ENCODE data around the gene NTHL1.
"Not testable (repeated sequence)": the region's sequence is repeated elsewhere in the genome, so short reads cannot be mapped to it uniquely, and the experiment has no call there.

Gene NTHL1

GRCh38 chr16:2019518-2019920 lies 28.1 kb downstream of the NTHL1 start, which contains the start of gene NPW:
Gene NPW (plus strand): TSS chr16:2019785.
- Histone ChIP-seq H3K27ac (no peak within 1 kb of the TSS), H3K27me3 (replicated peaks) (peaks cover 13% of the 10 kb centered on the region), H3K4me3 (ENCODE audit: low read depth, low read length) (peak within 1 kb of the TSS; percentile 39), H3K36me3 (replicated peaks) (no peaks in the 10 kb centered on the region)
- DNase-seq = no peak
- TF ChIP-seq, protein P1, sequence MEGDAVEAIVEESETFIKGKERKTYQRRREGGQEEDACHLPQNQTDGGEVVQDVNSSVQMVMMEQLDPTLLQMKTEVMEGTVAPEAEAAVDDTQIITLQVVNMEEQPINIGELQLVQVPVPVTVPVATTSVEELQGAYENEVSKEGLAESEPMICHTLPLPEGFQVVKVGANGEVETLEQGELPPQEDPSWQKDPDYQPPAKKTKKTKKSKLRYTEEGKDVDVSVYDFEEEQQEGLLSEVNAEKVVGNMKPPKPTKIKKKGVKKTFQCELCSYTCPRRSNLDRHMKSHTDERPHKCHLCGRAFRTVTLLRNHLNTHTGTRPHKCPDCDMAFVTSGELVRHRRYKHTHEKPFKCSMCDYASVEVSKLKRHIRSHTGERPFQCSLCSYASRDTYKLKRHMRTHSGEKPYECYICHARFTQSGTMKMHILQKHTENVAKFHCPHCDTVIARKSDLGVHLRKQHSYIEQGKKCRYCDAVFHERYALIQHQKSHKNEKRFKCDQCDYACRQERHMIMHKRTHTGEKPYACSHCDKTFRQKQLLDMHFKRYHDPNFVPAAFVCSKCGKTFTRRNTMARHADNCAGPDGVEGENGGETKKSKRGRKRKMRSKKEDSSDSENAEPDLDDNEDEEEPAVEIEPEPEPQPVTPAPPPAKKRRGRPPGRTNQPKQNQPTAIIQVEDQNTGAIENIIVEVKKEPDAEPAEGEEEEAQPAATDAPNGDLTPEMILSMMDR (IDR thresholded peaks at IDR 0.05; ENCODE audit: low read depth, low read length, missing control alignments) = no peak
- in situ Hi-C loops (cut with HindIII; ENCODE audit: low pct_ligation_motif_present, low sequenced_read_pairs) = no loop called here

DNA sequence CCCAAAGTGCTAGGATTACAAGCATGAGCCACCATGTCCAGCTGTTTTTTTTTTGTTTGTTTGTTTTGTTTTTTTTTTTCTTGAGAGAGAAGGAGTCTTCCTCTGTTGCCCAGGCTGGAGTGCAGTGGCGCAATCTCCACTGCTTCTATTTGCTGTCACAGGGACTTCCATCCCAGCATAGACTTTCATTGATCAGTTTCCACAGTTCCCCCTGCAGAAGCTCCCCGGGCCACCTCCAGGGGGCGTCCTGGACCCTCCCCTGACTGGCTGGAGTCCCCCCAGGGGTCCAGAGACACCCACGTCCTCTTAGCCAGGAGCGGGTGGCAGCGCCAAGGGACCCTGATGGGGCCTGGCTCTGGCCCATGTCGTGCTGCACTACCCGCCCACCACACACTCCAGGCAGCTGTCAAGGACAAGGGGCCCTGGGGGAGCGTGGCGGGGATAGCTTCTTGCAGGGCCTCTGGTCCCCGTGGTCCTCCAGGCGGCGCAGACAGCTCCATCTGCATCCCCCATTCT lies 31.2 kb downstream of the NTHL1 start:
- H3K27ac ChIP-seq = no peak overlapping the region
- in situ Hi-C loops (cut with HindIII; ENCODE audit: low pct_ligation_motif_present, low sequenced_read_pairs) = no loop called here

DNA sequence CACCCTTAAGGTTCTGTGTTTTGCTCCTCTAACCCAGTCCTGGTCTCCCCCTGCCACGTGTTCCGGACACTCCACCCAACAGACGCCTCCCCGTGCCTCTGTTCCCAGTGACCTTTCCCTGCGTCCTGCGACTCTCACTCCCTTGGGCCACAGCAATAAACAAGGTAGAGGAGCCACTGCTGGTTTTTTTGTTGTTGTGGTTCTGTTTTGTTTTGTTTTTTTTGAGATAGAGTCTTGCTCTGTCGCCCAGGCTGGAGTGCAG lies 31.8 kb downstream of the NTHL1 start:
- TF ChIP-seq, protein P1 (IDR thresholded peaks at IDR 0.05; ENCODE audit: low read depth, low read length, missing control alignments) = no peak
- in situ Hi-C loops (cut with HindIII; ENCODE audit: low pct_ligation_motif_present, low sequenced_read_pairs) = no loop called here
- Histone ChIP-seq H3K27me3 (replicated peaks) (peaks cover 13% of the 10 kb centered on the region), H3K27ac (no peak overlapping the region), H3K4me3 (ENCODE audit: low read depth, low read length) (no peak overlapping the region), H3K36me3 (replicated peaks) (no peaks in the 10 kb centered on the region)
- no peak for DNase-seq

More for the DNA sequence above, 31.2 kb downstream of the NTHL1 start:
- DNase-seq = no peak
- Histone ChIP-seq H3K36me3 (replicated peaks) (no peaks in the 10 kb centered on the region), H3K27me3 (replicated peaks) (peaks cover 13% of the 10 kb centered on the region), H3K4me3 (ENCODE audit: low read depth, low read length) (no peak overlapping the region)
- TF ChIP-seq, protein P1 (IDR thresholded peaks at IDR 0.05; ENCODE audit: low read depth, low read length, missing control alignments) = peak; percentile 74

DNA sequence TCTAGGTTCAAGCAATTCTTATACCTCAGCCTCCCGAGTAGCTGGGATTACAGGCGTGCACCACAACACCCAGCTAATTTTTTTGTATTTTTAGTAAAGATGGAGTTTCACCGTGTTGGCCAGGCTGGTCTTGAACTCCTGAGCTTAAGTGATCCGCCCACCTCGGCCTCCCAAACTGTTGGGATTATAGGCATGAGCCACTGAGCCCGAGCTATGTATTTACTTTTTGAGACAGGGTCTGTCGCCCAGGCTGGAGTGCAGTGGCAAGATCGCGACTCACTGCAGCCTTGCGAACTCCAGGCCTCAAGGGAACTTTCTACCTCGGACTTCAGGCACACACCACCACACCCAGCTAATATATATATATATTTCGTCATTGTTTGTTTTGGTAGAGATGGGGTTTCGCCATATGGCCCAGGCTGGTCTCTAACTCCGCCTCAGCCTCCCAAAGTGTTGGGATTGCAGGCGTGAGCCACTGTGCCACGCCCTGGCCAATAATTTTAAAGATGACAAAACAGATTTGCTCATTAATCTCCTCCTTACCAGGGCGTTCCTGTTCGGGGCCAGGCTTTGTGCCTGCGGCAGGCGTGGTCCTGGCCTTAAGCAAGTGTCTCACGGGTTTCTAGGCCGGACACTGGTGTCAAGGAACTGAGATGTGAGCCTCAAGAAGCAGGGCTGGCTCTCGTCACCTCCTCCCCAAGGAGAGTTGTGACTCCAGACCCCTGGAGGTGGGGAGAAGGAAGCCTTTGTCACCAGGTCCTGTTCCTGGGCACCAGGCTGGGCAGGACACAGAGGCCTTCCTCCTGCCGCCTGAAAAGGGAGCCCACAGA lies 32.3 kb downstream of the NTHL1 start:
- H3K4me3 ChIP-seq (ENCODE audit: low read depth, low read length) = no peak overlapping the region
- H3K36me3 ChIP-seq (replicated peaks) = no peaks in the 10 kb centered on the region
- in situ Hi-C loops (cut with HindIII; ENCODE audit: low pct_ligation_motif_present, low sequenced_read_pairs) = no loop called here
- TF ChIP-seq, protein P1 (IDR thresholded peaks at IDR 0.05; ENCODE audit: low read depth, low read length, missing control alignments) = no peak
- DNase-seq = no peak
- H3K27me3 ChIP-seq (replicated peaks) = peaks cover 9% of the 10 kb centered on the region
- no peak overlapping the region for H3K27ac ChIP-seq

DNA sequence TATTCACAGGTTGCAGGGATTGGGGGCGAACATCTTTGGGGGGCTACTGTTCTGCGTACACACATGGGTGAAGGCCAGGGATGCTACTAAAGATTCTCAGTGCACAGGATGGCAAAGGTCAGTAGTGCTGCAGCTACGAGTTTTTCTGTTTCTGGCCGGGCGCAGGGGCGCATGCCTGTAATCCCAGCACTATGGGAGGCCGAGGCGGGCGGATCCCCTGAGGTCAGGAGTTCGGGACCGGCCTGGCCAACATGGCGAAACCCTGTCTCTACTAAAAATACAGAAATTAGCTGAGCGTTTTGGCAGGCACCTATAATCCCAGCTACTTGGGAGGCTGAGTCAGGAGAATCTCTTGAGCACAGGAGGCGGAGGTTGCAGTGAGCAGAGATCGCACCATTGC lies 34.1 kb downstream of the NTHL1 start:
- in situ Hi-C loops (cut with HindIII; ENCODE audit: low pct_ligation_motif_present, low sequenced_read_pairs) = no loop called here
- TF ChIP-seq, protein P1 (IDR thresholded peaks at IDR 0.05; ENCODE audit: low read depth, low read length, missing control alignments) = no peak
- Histone ChIP-seq H3K4me3 (ENCODE audit: low read depth, low read length) (no peak overlapping the region), H3K27ac (no peak overlapping the region), H3K36me3 (replicated peaks) (no peaks in the 10 kb centered on the region), H3K27me3 (replicated peaks) (no peaks in the 10 kb centered on the region)
- DNase-seq = no peak

GRCh38 chr16:2011726-2012125 lies 35.9 kb downstream of the NTHL1 start:
- DNase-seq; H3K27me3 ChIP-seq (replicated peaks); H3K27ac ChIP-seq; H3K4me3 ChIP-seq (ENCODE audit: low read depth, low read length); in situ Hi-C loops (cut with HindIII; ENCODE audit: low pct_ligation_motif_present, low sequenced_read_pairs); H3K36me3 ChIP-seq (replicated peaks): not testable (repeated sequence)

Measured in brain microvascular endothelial cell (primary cell).